OCI-LY1 (cell line): ENCODE results near the gene BRPF1.

Experiments used
- H2AFZ ChIP-seq: fragments of 200-600 bp; sonication (generic), shearing (Covaris generic); 2 replicates; pipeline ENCODE4 v1.6.0; 2014; ENCODE audit warnings: antibody characterized with exemption, mild to moderate bottlenecking, low read length
- H3F3A ChIP-seq: fragments of 200-600 bp; sonication (generic), shearing (Covaris generic); 2 replicates; pipeline ENCODE4 v1.6.0; 2014; ENCODE audit warnings: mild to moderate bottlenecking, antibody characterized with exemption, low read length, moderate library complexity; ENCODE audit not compliant: insufficient read depth
- H3K27ac ChIP-seq: fragments of 200-600 bp; sonication (generic); 2 replicates; pipeline ENCODE4 v1.5.1; 2014; ENCODE audit warnings: low read length, mixed run types, mild to moderate bottlenecking, low read depth; ENCODE audit not compliant: poor library complexity, severe bottlenecking
- H3K27me3 ChIP-seq: fragments of 200-600 bp; sonication (generic); 2 replicates; pipeline ENCODE4 v1.6.0; 2014; ENCODE audit warnings: antibody characterized with exemption, mild to moderate bottlenecking, low read length, moderate library complexity; ENCODE audit not compliant: insufficient read depth
- H3K36me3 ChIP-seq: fragments of 200-600 bp; sonication (generic); 2 replicates; pipeline ENCODE4 v1.6.1; 2014; ENCODE audit warnings: mild to moderate bottlenecking, antibody characterized with exemption, low read length, moderate library complexity, mixed read lengths; ENCODE audit not compliant: insufficient read depth
- H3K4me1 ChIP-seq: fragments of 200-600 bp; sonication (generic); 2 replicates; pipeline ENCODE4 v1.5.1; 2014; ENCODE audit warnings: mild to moderate bottlenecking, low read length, moderate library complexity; ENCODE audit not compliant: insufficient read depth, severe bottlenecking
- H3K4me2 ChIP-seq: fragments of 200-600 bp; sonication (generic), shearing (Covaris generic); 2 replicates; pipeline ENCODE4 v1.6.1; 2014; ENCODE audit warnings: low read length
- H3K4me3 ChIP-seq: fragments of 200-600 bp; sonication (generic); 2 replicates; pipeline ENCODE4 v1.5.1; 2014; ENCODE audit warnings: low read length, low read depth, mild to moderate bottlenecking, mixed read lengths; ENCODE audit not compliant: poor library complexity, severe bottlenecking
- H3K79me2 ChIP-seq: fragments of 200-600 bp; shearing (Covaris generic); 2 replicates; pipeline ENCODE4 v1.6.1; 2016; ENCODE audit warnings: mixed run types, low read length, mixed read lengths; ENCODE audit not compliant: insufficient read depth
- H3K9ac ChIP-seq: fragments of 200-600 bp; sonication (generic), shearing (Covaris generic); 2 replicates; pipeline ENCODE4 v1.6.1; 2014; ENCODE audit warnings: mild to moderate bottlenecking, low read length, mixed read lengths
- H3K9me2 ChIP-seq: fragments of 200-600 bp; sonication (generic), shearing (Covaris generic); 2 replicates; pipeline ENCODE4 v1.6.1; 2014; ENCODE audit warnings: low read depth, mild to moderate bottlenecking, low read length, mixed read lengths
- H3K9me3 ChIP-seq: fragments of 200-600 bp; shearing (Covaris generic); 2 replicates; pipeline ENCODE4 v1.6.1; 2014; ENCODE audit warnings: low read length, mixed read lengths
- H4K20me1 ChIP-seq: fragments of 200-600 bp; sonication (generic), shearing (Covaris generic); 2 replicates; pipeline ENCODE4 v1.6.0; 2016; ENCODE audit warnings: mild to moderate bottlenecking, low read length; ENCODE audit not compliant: insufficient read depth
- EZH2 ChIP-seq: fragments of 200-600 bp; sonication (generic), shearing (Covaris generic); IDR thresholded peaks from 2 replicates; pipeline ENCODE4 v1.8.0; 2017; ENCODE audit warnings: borderline replicate concordance, mixed run types, mild to moderate bottlenecking, antibody characterized with exemption, low read length, moderate library complexity, mixed read lengths
- TF ChIP-seq, protein P1 (sequence below): fragments of 200-600 bp; sonication (generic), shearing (Covaris generic); IDR thresholded peaks from 2 replicates; pipeline ENCODE4 v1.5.1; 2017; ENCODE audit warnings: mild to moderate bottlenecking, antibody characterized with exemption, low read length, moderate library complexity, mixed read lengths

Gene BRPF1

DNA sequence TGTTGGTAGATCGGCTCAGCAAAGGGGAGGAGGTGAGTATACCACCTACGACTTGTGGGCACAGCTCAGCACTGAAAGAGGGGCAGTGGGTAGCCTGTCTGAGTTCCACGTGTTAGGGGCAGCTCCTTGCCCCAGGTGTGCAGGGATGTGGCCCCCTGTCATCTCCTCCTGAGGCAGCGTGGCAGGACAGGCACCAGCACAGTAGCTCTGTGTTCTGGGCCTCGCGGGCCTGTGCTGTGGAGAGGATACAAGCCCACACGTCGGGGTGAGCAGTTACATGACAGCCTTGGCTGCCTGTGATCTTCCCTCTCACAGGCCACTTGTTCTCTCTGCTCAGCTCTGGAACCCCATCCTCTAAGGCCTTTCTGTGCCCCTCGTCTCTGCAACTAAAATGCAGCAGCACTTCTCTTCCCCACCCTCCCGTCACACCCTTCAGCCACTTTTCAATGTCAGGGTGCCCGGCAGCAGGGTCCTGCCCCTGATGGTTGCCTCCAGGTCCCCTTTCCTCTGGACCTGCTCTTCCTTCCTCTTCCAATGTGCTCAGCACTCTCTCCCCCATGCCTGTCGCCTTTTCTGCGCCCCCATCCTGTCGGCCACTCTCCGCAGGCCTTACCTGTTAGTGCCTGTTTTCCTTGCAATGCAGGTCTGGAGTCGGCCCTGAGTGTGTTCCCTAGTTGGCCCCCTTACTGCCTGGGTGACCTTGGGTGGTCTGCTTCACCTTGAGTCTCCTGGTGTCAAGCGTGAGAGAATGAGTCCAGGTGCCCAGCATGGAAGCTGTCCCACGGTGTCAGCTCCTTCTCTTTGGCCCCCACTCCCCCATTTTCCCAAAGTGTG lies 46.1 kb upstream of the BRPF1 start:
- H3K79me2 ChIP-seq: no peaks in the 10 kb centered on the region
- no peaks in the 10 kb centered on the region for H3F3A ChIP-seq
- H3K27ac ChIP-seq: no peak overlapping the region
- H3K4me2 ChIP-seq: no peak overlapping the region
- peaks cover 81% of the 10 kb centered on the region for H3K36me3 ChIP-seq
- H3K27me3 ChIP-seq: no peaks in the 10 kb centered on the region
- H4K20me1 ChIP-seq: no peaks in the 10 kb centered on the region
- no peaks in the 10 kb centered on the region for H3K9me3 ChIP-seq
- no peak overlapping the region for H3K4me3 ChIP-seq
- H3K9me2 ChIP-seq: no peaks in the 10 kb centered on the region
- TF ChIP-seq, protein P1, sequence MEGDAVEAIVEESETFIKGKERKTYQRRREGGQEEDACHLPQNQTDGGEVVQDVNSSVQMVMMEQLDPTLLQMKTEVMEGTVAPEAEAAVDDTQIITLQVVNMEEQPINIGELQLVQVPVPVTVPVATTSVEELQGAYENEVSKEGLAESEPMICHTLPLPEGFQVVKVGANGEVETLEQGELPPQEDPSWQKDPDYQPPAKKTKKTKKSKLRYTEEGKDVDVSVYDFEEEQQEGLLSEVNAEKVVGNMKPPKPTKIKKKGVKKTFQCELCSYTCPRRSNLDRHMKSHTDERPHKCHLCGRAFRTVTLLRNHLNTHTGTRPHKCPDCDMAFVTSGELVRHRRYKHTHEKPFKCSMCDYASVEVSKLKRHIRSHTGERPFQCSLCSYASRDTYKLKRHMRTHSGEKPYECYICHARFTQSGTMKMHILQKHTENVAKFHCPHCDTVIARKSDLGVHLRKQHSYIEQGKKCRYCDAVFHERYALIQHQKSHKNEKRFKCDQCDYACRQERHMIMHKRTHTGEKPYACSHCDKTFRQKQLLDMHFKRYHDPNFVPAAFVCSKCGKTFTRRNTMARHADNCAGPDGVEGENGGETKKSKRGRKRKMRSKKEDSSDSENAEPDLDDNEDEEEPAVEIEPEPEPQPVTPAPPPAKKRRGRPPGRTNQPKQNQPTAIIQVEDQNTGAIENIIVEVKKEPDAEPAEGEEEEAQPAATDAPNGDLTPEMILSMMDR: no peak
- TF ChIP-seq EZH2: no peak
- no peak overlapping the region for H3K9ac ChIP-seq
- H2AFZ ChIP-seq: no peak overlapping the region
- peaks cover 1% of the 10 kb centered on the region for H3K4me1 ChIP-seq

DNA sequence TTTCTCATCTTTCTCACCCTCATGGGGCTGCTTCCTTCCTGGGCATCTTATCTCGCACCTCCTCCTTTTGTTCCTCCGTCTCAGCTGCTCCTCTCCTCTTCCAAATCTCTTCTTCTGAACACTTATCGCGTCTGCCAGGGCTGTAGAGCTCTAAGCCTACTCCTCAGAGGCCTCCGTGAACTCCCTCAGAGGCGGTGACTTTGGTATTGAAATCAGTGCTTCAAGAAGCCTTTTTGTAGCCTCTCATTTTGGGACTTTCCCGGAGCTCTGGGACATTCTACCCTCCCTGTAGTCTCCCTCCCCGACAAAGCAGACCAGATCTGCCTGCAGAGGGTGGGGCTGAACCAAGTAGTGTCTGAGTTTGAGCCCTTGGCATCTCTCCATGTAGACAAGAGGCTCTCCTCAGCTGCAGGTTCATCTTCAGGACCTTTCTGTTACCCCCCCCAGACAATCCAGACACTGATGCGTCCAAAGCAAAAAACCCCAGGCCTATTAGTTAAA lies 45.4 kb upstream of the BRPF1 start:
- TF ChIP-seq, protein P1: no peak
- no peak for TF ChIP-seq EZH2
- Histone ChIP-seq H3K36me3 (peaks cover 83% of the 10 kb centered on the region), H3K27ac (no peak overlapping the region), H3K9me2 (no peaks in the 10 kb centered on the region), H3F3A (no peaks in the 10 kb centered on the region), H3K9me3 (no peaks in the 10 kb centered on the region), H3K4me1 (peaks cover 8% of the 10 kb centered on the region), H3K27me3 (no peaks in the 10 kb centered on the region), H4K20me1 (no peaks in the 10 kb centered on the region), H3K9ac (no peak overlapping the region), H2AFZ (no peak overlapping the region), H3K79me2 (no peaks in the 10 kb centered on the region), H3K4me2 (no peak overlapping the region), H3K4me3 (no peak overlapping the region)

DNA sequence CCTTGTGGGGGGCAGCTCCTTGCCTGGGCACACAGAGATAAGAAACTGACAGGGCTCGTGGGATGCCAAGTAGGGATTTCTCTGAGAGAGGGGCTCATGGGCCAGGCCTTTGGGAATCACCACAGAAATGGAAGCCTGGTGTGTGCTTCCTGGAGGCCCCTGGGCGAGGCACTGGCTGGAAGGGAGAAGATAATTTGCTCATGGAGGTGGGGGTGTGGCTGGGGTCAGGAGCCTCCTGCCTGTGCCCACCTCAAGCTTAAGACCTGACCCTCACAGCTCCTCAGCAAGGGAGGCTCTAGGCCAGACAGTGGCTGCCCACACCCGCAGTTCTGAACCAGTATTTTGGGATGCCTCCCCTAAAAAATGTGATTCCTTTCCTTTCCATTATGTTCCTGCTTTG lies 44.8 kb upstream of the BRPF1 start:
- Histone ChIP-seq H3K4me1 (peaks cover 10% of the 10 kb centered on the region), H3K9me3 (no peaks in the 10 kb centered on the region), H3K9ac (no peak overlapping the region), H3K27me3 (no peaks in the 10 kb centered on the region), H3K4me2 (no peak overlapping the region), H3K36me3 (peaks cover 83% of the 10 kb centered on the region), H3K79me2 (no peaks in the 10 kb centered on the region), H3F3A (no peaks in the 10 kb centered on the region), H3K4me3 (no peak overlapping the region), H3K27ac (no peak overlapping the region), H4K20me1 (no peaks in the 10 kb centered on the region), H2AFZ (no peak overlapping the region), H3K9me2 (no peaks in the 10 kb centered on the region)
- TF ChIP-seq, protein P1: no peak
- TF ChIP-seq EZH2: no peak
